ENCODE results near the gene UBE2J2. TPM values are rescaled to one million over a fixed set of nuclear protein-coding genes. Genes with fewer than 3 reads are reported as not detected.

Gene UBE2J2
- total and polyA plus RNA-seq, 2 of the 8 experiments (the other 6 are each of a cell fraction or from before 2014, with no cell fraction given), result 33.6 to 67.9 TPM

GRCh38 chr1:1309251-1310108 is 35.8 kb upstream of the UBE2J2 start (continued):
- no peak for TF ChIP-seq MAX (IDR thresholded peaks at IDR 0.05)
- no peak for TF ChIP-seq SIRT6 (IDR thresholded peaks at IDR 0.05; ENCODE audit: low read length)
- TF ChIP-seq POLR2A (IDR thresholded peaks at IDR 0.05; ENCODE audit: control extremely low read depth in 1 of 2, low read depth in 2 of 2, low read length in 2 of 2), result 0 out of 3 replicates have a peak, but pooled peaks of 1 of the 2 experiments have one; percentile 18
- no peak for TF ChIP-seq JUND (IDR thresholded peaks at IDR 0.05; ENCODE audit: low read length)

All from H1 (cell line).